Dendritic cell treated with granulocyte-macrophage colony-stimulating factor and Interleukin-4, amounts not matched to agents 40 ng/mL and 50 ng/mL, for 4 days (primary cell): ENCODE results near the gene ARMC3.

ENCODE experiments used
- H3K27ac Mint-ChIP-seq: one replicate; pipeline ENCODE4 v1.8.0; 2022; ENCODE audit warnings: mild to moderate bottlenecking, mixed read lengths
- H3K27me3 Mint-ChIP-seq: one replicate; pipeline ENCODE4 v1.8.0; 2022; ENCODE audit warnings: mild to moderate bottlenecking, mixed read lengths
- H3K36me3 Mint-ChIP-seq: one replicate; pipeline ENCODE4 v1.8.0; 2022; ENCODE audit warnings: low read depth, mixed read lengths
- H3K4me1 Mint-ChIP-seq: one replicate; pipeline ENCODE4 v1.8.0; 2022; ENCODE audit warnings: low read depth, mixed read lengths
- H3K4me3 Mint-ChIP-seq: one replicate; pipeline ENCODE4 v1.8.0; 2022; ENCODE audit warnings: mild to moderate bottlenecking, moderate library complexity, mixed read lengths
- H3K9me3 Mint-ChIP-seq: one replicate; pipeline ENCODE4 v1.8.0; 2022; ENCODE audit warnings: mixed read lengths
- intact Hi-C: fragments of 100-400 bp; cut with micrococcal nuclease; formaldehyde crosslinking; loops from one replicate; pipeline ENCODE4 v1.15.0; 2022

The ARMC3 gene

DNA sequence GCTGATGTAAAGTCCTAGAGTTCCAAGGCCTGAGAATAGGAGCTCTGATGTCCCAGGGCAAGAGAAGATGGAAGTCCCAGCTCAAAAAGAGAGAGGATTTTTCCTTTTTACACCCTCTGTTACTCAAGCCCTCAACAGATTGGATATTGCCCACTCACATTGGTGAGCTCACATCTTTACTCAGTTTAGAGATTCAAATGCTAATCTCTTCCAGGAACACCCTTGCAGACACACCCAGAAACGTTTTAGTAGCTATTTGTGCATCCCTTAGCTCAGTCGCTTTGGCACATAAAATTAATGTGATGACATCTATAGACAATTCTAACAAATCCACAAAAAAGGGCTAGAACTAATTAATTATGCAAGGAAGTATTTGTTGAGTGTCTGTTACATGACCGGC, 27.1 kb downstream of the ARMC3 start:
- Mint-ChIP-seq H3K9me3 (peaks cover 9% of the 10 kb centered on the region), H3K27ac (no peak overlapping the region), H3K4me1 (no peaks in the 10 kb centered on the region), H3K36me3 (no peaks in the 10 kb centered on the region), H3K4me3 (no peak overlapping the region), H3K27me3 (peaks cover 6% of the 10 kb centered on the region)
- intact Hi-C loops = no loop called here

DNA sequence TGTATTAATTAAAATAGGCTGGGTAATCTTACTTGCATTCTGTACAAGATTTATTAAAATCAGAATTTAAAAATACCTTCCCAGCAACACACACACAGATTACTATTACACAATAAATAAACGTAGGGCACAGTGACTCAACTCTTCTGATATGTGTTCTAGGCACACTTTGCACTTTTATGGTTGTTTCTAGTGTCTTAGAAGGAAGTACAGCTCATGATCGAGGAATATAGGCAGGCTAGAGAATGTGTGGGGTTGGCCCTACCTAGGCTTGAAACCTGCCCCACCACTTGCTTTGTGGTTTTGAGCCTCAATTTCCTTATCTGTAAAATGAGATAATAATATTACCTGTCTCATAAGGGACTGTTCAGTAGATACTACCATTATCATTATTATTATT, 30.5 kb downstream of the ARMC3 start:
- Mint-ChIP-seq H3K27ac (no peak overlapping the region), H3K36me3 (no peaks in the 10 kb centered on the region), H3K4me3 (no peak overlapping the region), H3K27me3 (peaks cover 5% of the 10 kb centered on the region), H3K9me3 (peaks cover under 1% of the 10 kb centered on the region), H3K4me1 (no peaks in the 10 kb centered on the region)
- intact Hi-C loops = no loop called here

DNA sequence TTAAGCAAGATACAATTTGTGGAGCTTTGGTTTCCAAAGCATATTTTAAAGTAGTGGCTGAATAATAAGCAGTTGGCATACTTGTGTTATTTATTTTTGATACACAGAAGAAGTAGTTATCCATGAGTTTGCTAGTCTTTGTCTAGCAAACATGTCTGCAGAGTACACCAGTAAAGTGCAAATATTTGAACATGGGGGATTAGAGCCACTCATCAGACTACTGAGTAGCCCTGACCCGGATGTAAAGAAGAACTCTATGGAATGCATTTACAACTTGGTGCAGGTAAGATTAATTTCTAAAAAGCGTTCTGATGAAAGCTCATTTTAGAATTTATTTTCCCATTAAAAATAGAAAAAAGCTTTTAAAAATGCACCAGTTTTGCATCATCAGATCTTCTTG, 31.4 kb downstream of the ARMC3 start:
- H3K4me3 Mint-ChIP-seq = no peak overlapping the region
- no peaks in the 10 kb centered on the region for H3K36me3 Mint-ChIP-seq
- H3K9me3 Mint-ChIP-seq = no peaks in the 10 kb centered on the region
- intact Hi-C loops = no loop called here
- peaks cover 5% of the 10 kb centered on the region for H3K27me3 Mint-ChIP-seq
- no peak overlapping the region for H3K27ac Mint-ChIP-seq
- no peaks in the 10 kb centered on the region for H3K4me1 Mint-ChIP-seq

DNA sequence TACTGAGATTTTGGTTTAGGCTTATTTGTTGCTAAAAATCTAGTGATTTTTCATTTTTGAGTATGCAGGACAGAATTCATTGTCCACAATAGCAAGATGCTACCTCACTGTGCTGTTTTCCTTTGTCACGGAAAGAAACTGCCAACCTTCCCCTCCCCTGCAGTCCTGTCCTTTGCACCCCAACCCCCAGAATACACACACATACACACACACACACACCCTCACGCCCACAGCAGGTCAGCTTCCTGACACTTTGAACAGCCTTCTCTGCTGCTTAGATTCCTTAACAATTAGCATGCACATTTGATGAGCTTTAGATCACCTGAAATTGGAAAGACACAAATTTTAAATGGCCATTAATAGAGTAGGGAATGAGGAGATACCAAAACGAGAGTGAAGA, 32.1 kb downstream of the ARMC3 start:
- intact Hi-C loops = no loop called here
- Mint-ChIP-seq H3K4me1 (no peaks in the 10 kb centered on the region), H3K9me3 (no peaks in the 10 kb centered on the region), H3K27me3 (peaks cover 5% of the 10 kb centered on the region), H3K36me3 (no peaks in the 10 kb centered on the region), H3K27ac (no peak overlapping the region), H3K4me3 (no peak overlapping the region)

DNA sequence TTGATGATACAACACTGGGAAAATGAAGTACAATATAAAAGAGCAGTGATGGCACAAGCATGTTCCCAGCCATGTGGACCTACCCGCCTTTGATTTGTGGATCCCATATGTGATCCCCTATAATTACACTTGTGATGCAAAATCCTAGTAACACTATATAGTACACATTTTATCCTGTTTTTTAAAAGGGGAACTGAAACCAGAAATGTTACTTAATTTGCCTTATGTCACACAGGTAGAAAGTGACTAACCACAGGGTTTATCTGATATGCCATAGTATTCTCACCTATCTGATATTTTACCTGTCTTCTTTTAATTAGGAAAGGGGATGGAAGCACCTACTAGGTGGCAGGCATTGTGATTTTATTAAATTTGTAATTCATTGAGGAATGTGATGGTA, 35.0 kb downstream of the ARMC3 start:
- no peaks in the 10 kb centered on the region for H3K4me1 Mint-ChIP-seq
- no peak overlapping the region for H3K27ac Mint-ChIP-seq
- no peaks in the 10 kb centered on the region for H3K36me3 Mint-ChIP-seq
- no peaks in the 10 kb centered on the region for H3K9me3 Mint-ChIP-seq
- peaks cover 1% of the 10 kb centered on the region for H3K27me3 Mint-ChIP-seq
- H3K4me3 Mint-ChIP-seq = no peak overlapping the region
- intact Hi-C loops = no loop called here

DNA sequence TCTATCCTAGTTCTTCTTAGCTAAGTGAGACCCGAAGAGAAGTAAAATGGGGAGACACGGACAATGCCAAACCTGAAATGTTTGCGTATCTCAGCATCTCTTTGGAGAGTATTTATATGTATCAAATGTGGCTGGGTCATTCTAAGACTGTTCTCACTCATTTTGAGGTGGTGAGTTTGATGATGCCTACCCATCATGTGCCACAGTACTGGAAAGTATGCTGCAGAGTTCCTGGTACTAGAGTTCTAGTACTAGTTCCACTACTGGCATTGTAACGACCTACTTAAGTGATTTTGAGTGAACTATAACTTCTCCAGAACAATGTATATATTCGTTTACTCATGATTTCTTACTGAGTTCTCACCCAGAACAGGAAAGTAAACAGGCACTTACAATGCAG, 41.9 kb downstream of the ARMC3 start:
- no peaks in the 10 kb centered on the region for H3K9me3 Mint-ChIP-seq
- H3K27me3 Mint-ChIP-seq = no peaks in the 10 kb centered on the region
- no peaks in the 10 kb centered on the region for H3K36me3 Mint-ChIP-seq
- no peaks in the 10 kb centered on the region for H3K4me1 Mint-ChIP-seq
- no peak overlapping the region for H3K27ac Mint-ChIP-seq
- no peak overlapping the region for H3K4me3 Mint-ChIP-seq
- intact Hi-C loops = no loop called here

DNA sequence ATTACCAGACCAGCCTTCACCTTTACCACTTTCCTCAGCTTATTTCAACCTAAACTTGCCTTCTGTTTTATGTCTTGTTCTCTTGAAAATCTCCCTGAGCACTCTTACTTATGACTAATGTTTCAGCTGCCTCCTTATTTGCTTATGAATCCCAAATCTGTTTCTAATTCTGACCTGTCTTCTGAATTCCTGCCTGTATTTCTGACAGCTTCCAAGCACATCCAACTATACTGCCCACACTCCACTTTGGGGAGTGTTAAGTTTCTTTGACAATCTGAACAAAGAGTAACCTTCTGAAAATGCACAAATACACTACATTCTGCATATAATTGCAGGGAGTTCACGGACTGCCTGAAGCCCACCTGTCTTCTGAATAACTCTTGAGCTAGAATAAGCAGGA, 48.7 kb downstream of the ARMC3 start:
- H3K9me3 Mint-ChIP-seq = no peaks in the 10 kb centered on the region
- no peak overlapping the region for H3K4me3 Mint-ChIP-seq
- no peaks in the 10 kb centered on the region for H3K27me3 Mint-ChIP-seq
- intact Hi-C loops = no loop called here
- H3K36me3 Mint-ChIP-seq = no peaks in the 10 kb centered on the region
- peaks cover 6% of the 10 kb centered on the region for H3K4me1 Mint-ChIP-seq
- H3K27ac Mint-ChIP-seq = no peak overlapping the region

DNA sequence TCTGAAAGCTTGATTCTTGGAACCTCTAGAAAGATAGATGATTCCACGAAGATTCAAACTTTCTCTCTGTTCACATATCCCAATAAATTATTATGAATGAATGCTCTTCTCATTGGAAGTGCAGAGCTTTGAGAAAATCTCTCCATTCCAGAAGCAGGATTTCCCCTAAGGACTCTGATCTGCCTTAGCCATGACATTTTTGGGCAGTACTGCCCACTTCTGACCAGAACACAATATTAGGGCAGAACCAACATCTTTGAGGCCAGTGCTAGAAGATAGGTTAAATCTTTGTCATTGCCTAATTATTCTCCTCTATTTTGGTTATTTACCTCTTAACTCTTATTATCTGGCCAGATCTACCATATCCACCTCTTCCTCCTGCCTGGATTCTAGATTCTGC, 49.9 kb downstream of the ARMC3 start:
- Mint-ChIP-seq H3K27me3 (peaks cover 2% of the 10 kb centered on the region), H3K27ac (no peak overlapping the region), H3K4me3 (no peak overlapping the region), H3K9me3 (no peaks in the 10 kb centered on the region), H3K36me3 (no peaks in the 10 kb centered on the region), H3K4me1 (peaks cover 6% of the 10 kb centered on the region)
- intact Hi-C loops = no loop called here

DNA sequence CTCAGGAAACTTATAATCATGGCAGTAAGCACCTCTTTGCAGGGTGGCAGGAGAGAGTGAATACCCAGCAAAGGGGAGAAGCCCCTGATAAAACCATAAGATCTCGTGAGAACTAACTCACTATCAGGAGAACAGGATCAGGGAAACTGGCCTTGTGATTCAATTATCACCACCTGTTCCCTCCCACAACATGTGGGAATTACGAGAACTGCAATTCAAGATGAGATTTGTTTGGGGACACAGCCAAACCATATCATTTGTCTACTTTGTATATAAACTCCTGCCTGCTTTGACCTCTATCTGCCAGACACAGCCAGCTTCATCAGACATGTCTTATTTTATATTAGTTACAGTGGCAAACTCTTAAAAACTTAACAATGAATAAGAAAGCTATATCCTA, 50.4 kb downstream of the ARMC3 start:
- H3K36me3 Mint-ChIP-seq = no peaks in the 10 kb centered on the region
- intact Hi-C loops = no loop called here
- H3K27me3 Mint-ChIP-seq = peaks cover 2% of the 10 kb centered on the region
- H3K4me1 Mint-ChIP-seq = peaks cover 6% of the 10 kb centered on the region
- no peak overlapping the region for H3K27ac Mint-ChIP-seq
- no peaks in the 10 kb centered on the region for H3K9me3 Mint-ChIP-seq
- H3K4me3 Mint-ChIP-seq = no peak overlapping the region

DNA sequence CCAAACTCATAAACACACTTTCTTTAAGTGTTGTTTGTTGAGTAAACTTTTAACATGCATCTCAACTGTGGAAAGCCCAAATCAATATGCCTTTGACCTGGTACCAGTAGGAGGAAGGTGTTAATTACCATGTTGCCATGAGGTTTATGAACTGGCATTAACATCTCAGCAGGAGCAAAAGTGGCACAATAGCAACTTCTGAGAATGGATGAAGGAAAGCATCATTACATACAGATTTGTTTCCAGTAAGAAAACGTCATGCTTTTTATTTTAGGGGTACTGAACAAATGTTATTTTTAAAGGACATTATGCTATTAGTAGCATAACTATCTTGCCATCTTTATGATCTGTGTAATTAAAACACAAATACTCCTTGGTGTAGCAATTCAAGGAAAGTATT, 51.1 kb downstream of the ARMC3 start:
- intact Hi-C loops = no loop called here

DNA sequence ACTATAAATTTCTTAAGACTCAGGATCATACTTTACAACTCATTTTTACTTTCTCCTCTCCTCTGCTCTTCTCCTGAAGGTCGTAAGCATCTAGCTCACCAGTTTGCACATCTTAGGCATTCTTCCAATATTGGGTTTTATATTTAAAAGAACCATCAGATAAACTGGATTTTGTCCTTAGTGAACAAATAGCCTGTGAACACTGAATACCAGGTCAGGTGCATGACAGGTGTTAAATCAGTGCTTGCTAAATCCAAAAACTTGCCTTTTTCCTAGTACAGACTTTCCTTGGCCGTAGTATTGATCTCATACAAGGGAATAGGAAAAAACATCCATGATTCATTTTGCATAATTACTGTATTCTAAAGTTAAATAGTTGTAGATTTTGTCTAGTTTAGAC, 53.0 kb downstream of the ARMC3 start:
- H3K4me1 Mint-ChIP-seq = peaks cover under 1% of the 10 kb centered on the region
- no peak overlapping the region for H3K27ac Mint-ChIP-seq
- no peaks in the 10 kb centered on the region for H3K9me3 Mint-ChIP-seq
- intact Hi-C loops = no loop called here
- no peaks in the 10 kb centered on the region for H3K36me3 Mint-ChIP-seq
- H3K4me3 Mint-ChIP-seq = no peak overlapping the region
- peaks cover 4% of the 10 kb centered on the region for H3K27me3 Mint-ChIP-seq

More for the DNA sequence above, 51.1 kb downstream of the ARMC3 start:
- Mint-ChIP-seq H3K36me3 (no peaks in the 10 kb centered on the region), H3K4me3 (no peak overlapping the region), H3K4me1 (peaks cover 6% of the 10 kb centered on the region), H3K9me3 (no peaks in the 10 kb centered on the region), H3K27me3 (peaks cover 2% of the 10 kb centered on the region), H3K27ac (no peak overlapping the region)

DNA sequence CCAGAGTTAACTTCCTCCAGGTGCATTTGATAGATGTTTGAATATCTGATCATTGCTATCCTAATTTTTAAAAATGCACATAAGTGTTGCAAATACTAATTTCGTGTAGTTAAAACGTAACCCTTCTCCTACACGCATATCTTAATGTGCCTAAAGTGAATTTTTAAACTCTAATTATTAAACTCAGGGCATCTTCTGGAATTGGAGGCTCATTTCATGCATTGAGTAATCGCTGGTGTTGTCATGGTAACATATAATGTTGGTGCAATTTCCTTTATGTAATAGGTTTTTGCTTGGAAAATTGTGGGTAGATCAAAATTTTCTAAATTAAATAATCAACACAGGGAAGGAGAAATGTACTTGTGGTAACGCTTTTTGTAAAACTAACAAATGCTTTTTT, 56.2 kb downstream of the ARMC3 start:
- H3K9me3 Mint-ChIP-seq = no peaks in the 10 kb centered on the region
- H3K4me1 Mint-ChIP-seq = peaks cover 10% of the 10 kb centered on the region
- H3K36me3 Mint-ChIP-seq = no peaks in the 10 kb centered on the region
- no peak overlapping the region for H3K27ac Mint-ChIP-seq
- intact Hi-C loops = no loop called here
- H3K4me3 Mint-ChIP-seq = no peak overlapping the region
- H3K27me3 Mint-ChIP-seq = peaks cover 5% of the 10 kb centered on the region

DNA sequence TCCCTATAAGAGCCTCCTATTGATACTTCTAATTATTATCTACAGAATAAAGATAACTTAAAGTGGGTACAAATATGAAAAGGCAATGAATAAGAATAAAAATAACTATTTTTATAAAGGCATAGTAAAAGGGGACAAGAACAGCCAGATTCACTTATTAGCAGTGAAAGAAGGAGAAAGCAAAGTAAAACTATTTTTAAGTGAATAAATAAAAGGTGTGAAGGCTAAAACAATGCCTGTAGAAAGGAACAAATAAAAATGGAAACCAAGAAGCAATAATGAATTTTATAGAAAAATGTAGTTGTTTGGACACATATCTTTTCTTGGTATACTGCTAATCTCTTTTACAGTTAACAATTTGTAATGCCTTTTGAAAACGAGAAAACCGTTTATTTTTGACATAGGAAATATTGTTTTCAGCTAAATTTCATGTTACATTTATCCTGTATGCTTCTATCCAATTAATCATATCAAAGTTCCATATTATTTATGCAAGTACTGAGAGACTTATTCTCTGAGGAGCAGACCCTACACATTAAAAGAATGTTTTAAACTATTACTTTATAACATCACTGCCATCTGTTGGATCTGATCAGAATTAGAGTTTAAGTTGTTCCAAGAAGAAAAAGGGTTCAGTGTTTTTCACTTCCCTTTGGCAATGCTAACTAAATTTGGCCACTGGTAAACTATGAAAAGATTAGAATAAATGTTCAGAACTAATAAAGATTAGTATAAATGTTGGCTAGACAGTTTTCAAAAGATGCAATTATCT, 59.1 kb downstream of the ARMC3 start:
- intact Hi-C loops = loop anchor here (5.0 kb wide), 4 partner anchors 275 to 995 kb away; partner anchors contain the start of gene PIP4K2A
- peaks cover 10% of the 10 kb centered on the region for H3K4me1 Mint-ChIP-seq
- H3K27me3 Mint-ChIP-seq = peaks cover 13% of the 10 kb centered on the region
- H3K27ac Mint-ChIP-seq = no peak overlapping the region
- no peaks in the 10 kb centered on the region for H3K36me3 Mint-ChIP-seq
- H3K9me3 Mint-ChIP-seq = no peaks in the 10 kb centered on the region
- no peak overlapping the region for H3K4me3 Mint-ChIP-seq

DNA sequence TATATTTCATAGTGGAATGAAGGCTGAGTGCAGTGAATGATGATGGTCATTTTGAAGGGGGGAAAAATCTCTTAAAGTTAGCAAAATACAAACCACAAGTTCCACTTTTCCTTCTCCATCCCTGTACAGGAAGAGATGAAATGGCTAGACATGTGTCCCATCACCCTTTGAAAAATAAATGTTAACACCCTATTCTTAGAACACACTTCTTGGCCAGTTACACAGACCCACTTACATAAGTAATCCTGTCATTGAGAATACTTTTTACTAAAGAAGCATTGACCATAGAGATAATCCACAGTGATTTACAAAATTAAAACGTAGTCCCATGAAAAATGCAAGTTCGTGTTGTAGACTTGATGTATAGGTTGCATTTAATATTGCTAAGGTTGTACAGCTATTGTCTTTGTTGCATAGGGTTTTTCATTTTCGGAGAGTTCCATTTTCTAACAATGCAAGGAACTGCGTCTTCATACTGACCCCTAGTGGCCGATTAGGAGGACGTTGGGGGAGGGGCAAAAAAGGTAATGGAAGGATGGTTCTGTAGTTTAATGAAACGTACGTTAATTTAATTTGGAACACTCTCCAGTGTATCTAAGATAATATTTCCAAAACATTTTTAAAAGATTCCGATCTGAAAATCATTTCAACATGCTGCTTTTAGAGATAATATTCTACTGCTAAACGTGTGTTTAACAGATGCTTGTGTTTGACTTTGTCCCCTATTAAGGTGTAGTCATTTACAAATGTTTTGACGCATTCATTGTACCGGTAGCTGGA, 60.9 kb downstream of the ARMC3 start:
- H3K27ac Mint-ChIP-seq = no peak overlapping the region
- intact Hi-C loops = loop anchor here (1.0 to 5.0 kb wide), 8 partner anchors 276 to 996 kb away; partner anchors contain the start of gene PIP4K2A
- no peaks in the 10 kb centered on the region for H3K9me3 Mint-ChIP-seq
- H3K36me3 Mint-ChIP-seq = no peaks in the 10 kb centered on the region
- H3K4me1 Mint-ChIP-seq = peaks cover 10% of the 10 kb centered on the region
- peaks cover 16% of the 10 kb centered on the region for H3K27me3 Mint-ChIP-seq
- no peak overlapping the region for H3K4me3 Mint-ChIP-seq
